ENCODE results near the gene PROSER2. TPM values are rescaled to one million over a fixed set of nuclear protein-coding genes. Genes with fewer than 3 reads are reported as not detected.

Gene PROSER2
- total and polyA plus RNA-seq, 2 experiments from 2014 or later: 0.65 to 1.2 TPM

GRCh38 chr10:11822809-11823121, 391 bp upstream of the PROSER2 start:
- H3K9ac ChIP-seq: peak overlapping the region; percentile 61
- H3K27me3 ChIP-seq (replicated peaks; ENCODE audit: insufficient read depth): peaks cover 16% of the 10 kb centered on the region
- H4K20me1 ChIP-seq (ENCODE audit: insufficient read depth): no peaks in the 10 kb centered on the region
- peak overlapping the region; percentile 95 for H3K4me2 ChIP-seq (ENCODE audit: unreplicated experiment)
- in situ Hi-C loops (cut with MboI): no loop called here
- H3K9me2 ChIP-seq (ENCODE audit: insufficient read depth): no peaks in the 10 kb centered on the region
- 42 to 43% methylated on average over 7 to 8 of the region's 8 CpGs for WGBS, 2 experiments (ENCODE audit: low coverage in 1 of 2, low lambda C conversion rate in 2 of 2, missing lambda C conversion rate in 2 of 2)
- H3K9me3 ChIP-seq (ENCODE audit: low read depth): no peaks in the 10 kb centered on the region
- peaks cover 5% of the 10 kb centered on the region; the same call in 1 of the 2 replicates for H3F3A ChIP-seq (ENCODE audit: insufficient read depth)
- H2AFZ ChIP-seq: peak overlapping the region; percentile 81
- peak overlapping the region; percentile 83 for H3K4me3 ChIP-seq
- H3K4me1 ChIP-seq (ENCODE audit: insufficient read depth): no peaks in the 10 kb centered on the region
- no peaks in the 10 kb centered on the region for H3K79me2 ChIP-seq (ENCODE audit: insufficient read depth)
- H3K27ac ChIP-seq: no peak overlapping the region
- DNase-seq: no peak
- H3K36me3 ChIP-seq (ENCODE audit: low read depth): no peaks in the 10 kb centered on the region
- TF ChIP-seq EZH2 (IDR thresholded peaks at IDR 0.05; ENCODE audit: insufficient read depth, poor library complexity, severe bottlenecking) (no peak), EZH2phosphoT487 (IDR thresholded peaks at IDR 0.05; ENCODE audit: insufficient read depth, low read depth) (no peak)

- Histone ChIP-seq H3K27ac (no peak overlapping the region), H3K79me2 (ENCODE audit: insufficient read depth) (no peaks in the 10 kb centered on the region), H4K20me1 (ENCODE audit: insufficient read depth) (no peaks in the 10 kb centered on the region), H3K4me1 (ENCODE audit: insufficient read depth) (no peaks in the 10 kb centered on the region), H3K9me2 (ENCODE audit: insufficient read depth) (no peaks in the 10 kb centered on the region), H2AFZ (peak overlapping the region; percentile 81), H3K27me3 (replicated peaks; ENCODE audit: insufficient read depth) (peaks cover 16% of the 10 kb centered on the region), H3F3A (ENCODE audit: insufficient read depth) (peaks cover 5% of the 10 kb centered on the region; the same call in 1 of the 2 replicates), H3K36me3 (ENCODE audit: low read depth) (no peaks in the 10 kb centered on the region), H3K9ac (peak overlapping the region; percentile 61), H3K4me2 (ENCODE audit: unreplicated experiment) (peak overlapping the region; percentile 95), H3K4me3 (peak overlapping the region; percentile 83), H3K9me3 (ENCODE audit: low read depth) (no peaks in the 10 kb centered on the region)
- WGBS, 2 experiments (ENCODE audit: low coverage in 1 of 2, low lambda C conversion rate in 2 of 2, missing lambda C conversion rate in 2 of 2): 8 to 13% methylated on average over 6 of the region's 6 CpGs
- TF ChIP-seq EZH2 (IDR thresholded peaks at IDR 0.05; ENCODE audit: insufficient read depth, poor library complexity, severe bottlenecking): no peak
- 0 out of 2 replicates have a peak, but pooled peaks have one; percentile 20 for TF ChIP-seq EZH2phosphoT487 (IDR thresholded peaks at IDR 0.05; ENCODE audit: insufficient read depth, low read depth)
- in situ Hi-C loops (cut with MboI): no loop called here
- peak; percentile 40 for DNase-seq
Observed at GRCh38 chr10:11823989-11824346, 812 bp downstream of the PROSER2 start.

- TF ChIP-seq EZH2 (IDR thresholded peaks at IDR 0.05; ENCODE audit: insufficient read depth, poor library complexity, severe bottlenecking): no peak
- no peak for TF ChIP-seq EZH2phosphoT487 (IDR thresholded peaks at IDR 0.05; ENCODE audit: insufficient read depth, low read depth)
- H3K4me2 ChIP-seq (ENCODE audit: unreplicated experiment): peak overlapping the region; percentile 95
- no peaks in the 10 kb centered on the region for H3K9me2 ChIP-seq (ENCODE audit: insufficient read depth)
- peaks cover 16% of the 10 kb centered on the region for H3K27me3 ChIP-seq (replicated peaks; ENCODE audit: insufficient read depth)
- H3K36me3 ChIP-seq (ENCODE audit: low read depth): no peaks in the 10 kb centered on the region
- H3K79me2 ChIP-seq (ENCODE audit: insufficient read depth): no peaks in the 10 kb centered on the region
- H3K4me3 ChIP-seq: peak overlapping the region; percentile 83
- H2AFZ ChIP-seq: peak overlapping the region; percentile 81; the same call in 1 of the 2 replicates
- H3K9me3 ChIP-seq (ENCODE audit: low read depth): no peaks in the 10 kb centered on the region
- no peak overlapping the region for H3K27ac ChIP-seq
- H3F3A ChIP-seq (ENCODE audit: insufficient read depth): peaks cover 5% of the 10 kb centered on the region; the same call in 1 of the 2 replicates
- H4K20me1 ChIP-seq (ENCODE audit: insufficient read depth): no peaks in the 10 kb centered on the region
- 31 to 32% methylated on average over 6 of the region's 6 CpGs for WGBS, 2 experiments (ENCODE audit: low coverage in 1 of 2, low lambda C conversion rate in 2 of 2, missing lambda C conversion rate in 2 of 2)
- H3K9ac ChIP-seq: no peak overlapping the region
- in situ Hi-C loops (cut with MboI): no loop called here
- peak; percentile 16 for DNase-seq
- no peaks in the 10 kb centered on the region for H3K4me1 ChIP-seq (ENCODE audit: insufficient read depth)
Observed at GRCh38 chr10:11824376-11824775, 1.2 kb downstream of the PROSER2 start.

GRCh38 chr10:11824825-11825224, 1.7 kb downstream of the PROSER2 start:
- H4K20me1 ChIP-seq (ENCODE audit: insufficient read depth): no peaks in the 10 kb centered on the region
- in situ Hi-C loops (cut with MboI): no loop called here
- H2AFZ ChIP-seq: no peak overlapping the region
- H3K27ac ChIP-seq: no peak overlapping the region
- no peaks in the 10 kb centered on the region for H3K9me2 ChIP-seq (ENCODE audit: insufficient read depth)
- H3F3A ChIP-seq (ENCODE audit: insufficient read depth): peaks cover 5% of the 10 kb centered on the region; the same call in 1 of the 2 replicates
- peaks cover 16% of the 10 kb centered on the region for H3K27me3 ChIP-seq (replicated peaks; ENCODE audit: insufficient read depth)
- no peaks in the 10 kb centered on the region for H3K36me3 ChIP-seq (ENCODE audit: low read depth)
- 83 to 84% methylated on average over 11 of the region's 11 CpGs for WGBS, 2 experiments (ENCODE audit: low coverage in 1 of 2, low lambda C conversion rate in 2 of 2, missing lambda C conversion rate in 2 of 2)
- H3K4me3 ChIP-seq: peak overlapping the region; percentile 83; the same call in 1 of the 2 replicates
- TF ChIP-seq EZH2phosphoT487 (IDR thresholded peaks at IDR 0.05; ENCODE audit: insufficient read depth, low read depth) (no peak), EZH2 (IDR thresholded peaks at IDR 0.05; ENCODE audit: insufficient read depth, poor library complexity, severe bottlenecking) (no peak)
- H3K79me2 ChIP-seq (ENCODE audit: insufficient read depth): no peaks in the 10 kb centered on the region
- H3K9ac ChIP-seq: no peak overlapping the region
- DNase-seq: no peak
- H3K4me2 ChIP-seq (ENCODE audit: unreplicated experiment): no peak overlapping the region
- no peaks in the 10 kb centered on the region for H3K4me1 ChIP-seq (ENCODE audit: insufficient read depth)
- H3K9me3 ChIP-seq (ENCODE audit: low read depth): no peaks in the 10 kb centered on the region

All from GM23248 (cell line).